IMR-90 (cell line): ENCODE data around the gene KRT76.

Experiments
- BHLHE40 ChIP-seq: fragments of 150-350 bp; IDR thresholded peaks from 2 replicates; pipeline ENCODE4 v1.6.1; 2016; ENCODE audit warnings: mild to moderate bottlenecking, low read depth, low read length
- CTCF ChIP-seq: conservative IDR thresholded peaks from 2 replicates; pipeline ENCODE4 v1.5.1; 2012; ENCODE audit warnings: mild to moderate bottlenecking, low read depth, low read length, improper control_type of control experiment
- MAFK ChIP-seq: IDR thresholded peaks from 2 replicates; pipeline ENCODE4 v1.6.1; 2012; ENCODE audit warnings: low read depth, low read length, improper control_type of control experiment
- MAZ ChIP-seq: IDR thresholded peaks from 2 replicates; pipeline ENCODE4 v1.6.1; 2012; ENCODE audit warnings: low read depth, mild to moderate bottlenecking, low read length, improper control_type of control experiment, moderate library complexity, borderline replicate concordance
- POLR2A ChIP-seq: IDR thresholded peaks from 2 replicates; pipeline ENCODE4 v1.6.1; 2012; ENCODE audit warnings: mild to moderate bottlenecking, low read depth, low read length
- RFX5 ChIP-seq: IDR thresholded peaks from 2 replicates; pipeline ENCODE4 v1.8.0; 2012; ENCODE audit warnings: low read depth, mild to moderate bottlenecking, low read length, moderate library complexity
- USF2 ChIP-seq: fragments of 150-350 bp; IDR thresholded peaks from 2 replicates; pipeline ENCODE4 v1.6.1; 2017; ENCODE audit warnings: mild to moderate bottlenecking, antibody characterized with exemption, low read length, low read depth
- TF ChIP-seq, protein P1 (sequence below): fragments of 150-350 bp; IDR thresholded peaks from 2 replicates; pipeline ENCODE4 v1.6.1; 2016; ENCODE audit warnings: low read depth, mild to moderate bottlenecking, low read length, moderate library complexity, borderline replicate concordance

DNA sequence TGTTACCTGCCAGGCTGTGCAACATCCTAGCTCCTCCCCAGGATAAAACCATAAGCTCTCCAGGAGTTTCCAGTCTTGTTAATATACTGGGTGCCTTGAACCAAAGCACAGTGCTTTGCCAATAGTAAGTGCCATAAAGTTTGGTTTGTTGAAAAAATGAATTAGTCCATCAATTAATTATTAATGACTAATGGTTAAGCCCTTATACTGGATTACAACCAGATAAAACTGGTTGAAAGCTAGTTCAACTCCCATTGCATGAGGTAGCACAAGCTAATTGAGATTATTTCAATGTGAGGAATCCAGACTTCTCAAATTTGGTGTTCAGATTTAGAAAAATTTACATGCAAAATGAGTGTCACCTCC, 20.4 kb upstream of the KRT76 start:
- no peak for TF ChIP-seq BHLHE40
- TF ChIP-seq CTCF = no peak
- no peak for TF ChIP-seq MAFK
- TF ChIP-seq, protein P1, sequence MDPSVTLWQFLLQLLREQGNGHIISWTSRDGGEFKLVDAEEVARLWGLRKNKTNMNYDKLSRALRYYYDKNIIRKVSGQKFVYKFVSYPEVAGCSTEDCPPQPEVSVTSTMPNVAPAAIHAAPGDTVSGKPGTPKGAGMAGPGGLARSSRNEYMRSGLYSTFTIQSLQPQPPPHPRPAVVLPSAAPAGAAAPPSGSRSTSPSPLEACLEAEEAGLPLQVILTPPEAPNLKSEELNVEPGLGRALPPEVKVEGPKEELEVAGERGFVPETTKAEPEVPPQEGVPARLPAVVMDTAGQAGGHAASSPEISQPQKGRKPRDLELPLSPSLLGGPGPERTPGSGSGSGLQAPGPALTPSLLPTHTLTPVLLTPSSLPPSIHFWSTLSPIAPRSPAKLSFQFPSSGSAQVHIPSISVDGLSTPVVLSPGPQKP = no peak
- no peak for TF ChIP-seq RFX5
- no peak for TF ChIP-seq POLR2A
- TF ChIP-seq MAZ = no peak
- no peak for TF ChIP-seq USF2
